Hematopoietic multipotent progenitor cell treated with erythropoietin and hydrocortisone succinate and interleukin-3 and kit ligand, for 6 days (in vitro differentiated cells): ENCODE measurements around the gene HOOK2.

Source experiments
- DNase-seq: peaks from one replicate; pipeline ENCODE4 v3.0.0-alpha.2; 2015

The HOOK2 gene

DNA sequence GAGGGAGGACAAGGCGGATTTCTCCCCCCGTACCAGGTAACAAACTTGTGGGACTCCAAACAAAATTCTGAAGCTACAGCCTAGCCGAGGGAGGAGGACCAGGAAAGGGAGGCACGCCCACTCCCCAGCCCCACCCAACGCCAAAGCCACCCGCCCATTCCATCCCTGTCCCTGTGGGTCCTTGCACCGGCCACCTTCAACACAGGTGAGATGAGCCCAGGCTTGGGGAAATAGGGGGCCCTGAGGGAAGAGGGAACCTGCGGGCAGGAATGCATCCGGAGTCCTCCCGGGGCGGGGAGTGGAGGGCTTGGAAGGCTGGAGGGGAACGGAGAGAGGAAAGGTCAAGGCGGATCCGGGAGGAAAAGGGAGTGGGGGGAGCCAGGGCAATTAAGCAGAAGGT, 23.7 kb downstream of the HOOK2 start, which contains the start of gene BEST2:
BEST2 (plus strand) TSS at position 157 of the 400 bp plus-strand sequence. CDS start 802 bp downstream, outside the sequence.
- DNase-seq = no peak

DNA sequence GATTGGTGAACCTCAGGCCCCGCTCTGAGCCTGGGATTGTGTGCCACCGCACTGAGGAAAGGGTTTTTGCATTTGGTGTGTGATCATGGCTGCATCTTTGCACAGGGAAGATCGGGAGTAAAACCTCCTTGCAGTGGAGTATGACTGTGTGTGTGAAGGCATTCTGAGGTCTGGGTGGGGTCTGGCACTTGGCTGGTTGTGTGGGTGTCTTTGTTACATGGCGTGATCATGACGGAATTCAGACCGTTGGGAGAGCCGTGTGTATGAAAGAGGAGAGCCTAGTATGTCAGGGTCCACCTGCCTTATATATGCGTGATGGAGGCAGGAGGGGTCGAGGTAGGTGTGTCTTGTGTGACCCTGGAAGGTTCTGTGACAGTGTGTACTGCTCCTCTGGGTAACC, 24.5 kb downstream of the HOOK2 start:
- no peak for DNase-seq

- no peak for DNase-seq
Observed at GRCh38 chr19:12749938-12750521, 25.3 kb downstream of the HOOK2 start.

- DNase-seq = no peak
Observed at GRCh38 chr19:12748489-12748888, 26.9 kb downstream of the HOOK2 start.

GRCh38 chr19:12745166-12745897, 30.0 kb downstream of the HOOK2 start:
- DNase-seq = no peak

DNA sequence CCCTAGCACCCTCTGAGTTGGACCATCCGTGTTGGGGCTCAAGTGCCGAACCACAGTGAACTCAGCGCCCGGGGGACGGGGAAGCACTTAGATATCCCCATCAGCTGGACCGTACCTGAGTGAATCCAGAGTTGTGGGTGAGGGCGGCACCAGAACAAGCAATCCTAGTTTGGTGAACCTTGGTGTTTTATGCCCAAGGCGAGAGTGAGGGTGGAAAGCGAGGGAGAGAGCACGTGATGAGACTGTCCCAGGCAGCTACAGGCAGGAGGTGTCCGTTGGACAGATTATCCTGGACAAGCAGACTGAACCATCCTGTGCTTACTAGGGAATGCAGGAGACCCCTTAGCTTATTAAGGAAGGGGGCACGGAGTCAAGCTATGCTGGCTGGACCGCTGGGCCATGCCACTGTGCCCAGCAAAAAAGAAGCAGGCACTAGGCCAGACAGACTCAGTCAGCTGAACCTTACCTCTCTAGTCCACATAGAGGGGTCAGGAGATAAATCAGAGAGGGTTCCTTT, 37.5 kb downstream of the HOOK2 start:
- peak; percentile 29 for DNase-seq

DNA sequence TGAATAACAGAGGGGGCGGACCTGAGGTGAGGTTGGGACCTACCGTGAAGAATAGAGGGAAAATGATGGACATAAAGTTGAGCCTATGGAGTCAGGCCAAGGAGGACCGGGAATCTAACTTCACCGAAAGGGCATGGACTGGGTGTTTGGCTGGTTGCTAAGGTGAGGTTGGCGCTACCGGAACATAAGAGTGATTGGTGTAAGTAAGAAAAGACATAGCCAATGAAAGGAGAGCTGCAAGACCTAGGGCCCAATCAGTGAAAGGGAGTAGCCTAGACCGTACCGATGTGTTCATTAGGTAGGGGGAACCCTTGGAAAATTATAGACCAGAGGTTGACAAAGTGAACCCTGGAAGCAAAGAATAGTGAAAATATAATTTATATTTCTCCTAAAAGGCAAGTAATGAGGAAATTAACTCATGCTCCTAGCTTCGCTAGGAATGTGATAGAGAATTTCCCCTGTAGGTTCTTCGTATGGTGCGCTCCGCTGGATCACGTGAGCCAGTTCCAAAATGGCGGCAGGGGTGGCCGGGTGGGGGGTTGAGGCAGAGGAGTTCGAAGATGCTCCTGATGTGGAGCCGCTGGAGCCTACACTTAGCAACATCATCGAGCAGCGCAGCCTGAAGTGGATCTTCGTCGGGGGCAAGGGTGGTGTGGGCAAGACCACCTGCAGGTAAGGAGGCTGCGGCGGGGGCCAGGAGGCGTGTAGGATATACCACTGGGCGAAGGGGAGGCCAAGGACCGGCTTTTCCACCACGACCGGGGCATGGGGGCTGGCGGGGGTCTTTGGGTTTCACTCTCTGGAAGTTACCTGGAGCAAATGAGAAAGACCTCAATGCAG, 38.1 kb downstream of the HOOK2 start, which contains the start of gene GET3:
GET3 (plus strand) TSS at position 503 of the 840 bp plus-strand sequence; CDS start at position 512, 9 bp downstream.
- peak; percentile 99 for DNase-seq

DNA sequence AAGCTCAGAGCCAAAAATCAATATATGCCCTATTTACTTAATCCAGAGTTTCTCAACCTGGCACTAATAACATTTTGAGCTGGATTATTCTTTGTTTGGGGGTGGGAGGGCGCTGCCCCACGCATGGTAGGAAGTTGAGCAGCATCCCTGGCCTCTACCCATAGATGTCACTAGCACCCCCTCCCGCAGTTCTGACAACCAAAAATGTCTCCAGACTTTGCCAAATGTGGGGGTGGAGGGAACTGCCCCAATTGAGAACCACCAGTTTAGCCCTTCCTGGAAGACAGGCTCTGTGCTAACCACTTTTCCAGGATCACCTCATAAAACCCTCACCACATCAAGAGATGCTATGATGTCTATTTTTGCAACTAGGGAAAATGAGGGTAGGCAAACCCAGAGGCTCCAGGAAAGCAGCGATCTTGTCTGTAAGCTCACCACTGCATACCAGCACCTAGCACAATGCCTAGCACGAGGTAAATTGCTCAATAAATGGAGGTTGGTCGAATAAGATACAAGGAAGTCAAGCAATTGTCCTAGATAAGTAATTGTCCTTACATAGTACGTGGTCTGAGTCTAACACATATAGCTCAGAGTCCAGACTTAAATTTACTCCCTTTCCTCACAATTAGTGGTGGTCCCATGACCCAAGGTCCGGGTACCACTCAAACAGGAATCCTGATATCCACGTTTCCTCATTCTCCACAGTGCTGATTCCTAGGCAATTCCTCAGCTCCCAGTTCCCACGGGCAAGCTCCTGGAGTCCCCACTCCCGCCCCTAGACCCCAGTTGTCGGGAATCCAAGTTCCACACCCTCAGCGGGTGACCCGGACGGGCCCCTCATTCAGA, 41.8 kb downstream of the HOOK2 start:
- peak; percentile 91 for DNase-seq

- DNase-seq = no peak
Observed at GRCh38 chr19:12731337-12731736, 44.0 kb downstream of the HOOK2 start.

DNA sequence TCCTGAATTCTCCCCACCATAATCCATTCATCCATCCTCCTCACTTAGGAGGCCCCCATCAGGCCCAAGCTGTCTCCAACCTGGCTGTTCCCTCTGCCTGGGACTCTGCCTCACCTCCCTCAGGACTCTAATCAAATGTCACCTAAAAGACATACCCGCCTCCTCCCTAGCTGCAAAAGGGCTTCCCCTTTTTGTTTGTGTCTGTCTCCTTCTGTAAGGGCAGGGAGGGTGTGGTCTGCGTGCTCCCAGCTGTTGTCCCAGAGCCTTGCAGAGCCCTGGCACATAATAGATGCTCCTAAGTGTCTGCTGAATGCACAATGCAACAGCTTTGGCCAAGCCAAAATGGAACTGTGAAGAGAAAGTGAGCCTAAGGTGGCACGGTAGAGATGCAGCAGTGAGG, 45.3 kb downstream of the HOOK2 start:
- DNase-seq = no peak

GRCh38 chr19:12727745-12728433, 47.5 kb downstream of the HOOK2 start:
- DNase-seq = no peak

- no peak for DNase-seq
Observed at GRCh38 chr19:12726988-12727316, 48.4 kb downstream of the HOOK2 start.

- DNase-seq = peak; percentile 24
Observed at GRCh38 chr19:12725612-12726011, 49.7 kb downstream of the HOOK2 start.

DNA sequence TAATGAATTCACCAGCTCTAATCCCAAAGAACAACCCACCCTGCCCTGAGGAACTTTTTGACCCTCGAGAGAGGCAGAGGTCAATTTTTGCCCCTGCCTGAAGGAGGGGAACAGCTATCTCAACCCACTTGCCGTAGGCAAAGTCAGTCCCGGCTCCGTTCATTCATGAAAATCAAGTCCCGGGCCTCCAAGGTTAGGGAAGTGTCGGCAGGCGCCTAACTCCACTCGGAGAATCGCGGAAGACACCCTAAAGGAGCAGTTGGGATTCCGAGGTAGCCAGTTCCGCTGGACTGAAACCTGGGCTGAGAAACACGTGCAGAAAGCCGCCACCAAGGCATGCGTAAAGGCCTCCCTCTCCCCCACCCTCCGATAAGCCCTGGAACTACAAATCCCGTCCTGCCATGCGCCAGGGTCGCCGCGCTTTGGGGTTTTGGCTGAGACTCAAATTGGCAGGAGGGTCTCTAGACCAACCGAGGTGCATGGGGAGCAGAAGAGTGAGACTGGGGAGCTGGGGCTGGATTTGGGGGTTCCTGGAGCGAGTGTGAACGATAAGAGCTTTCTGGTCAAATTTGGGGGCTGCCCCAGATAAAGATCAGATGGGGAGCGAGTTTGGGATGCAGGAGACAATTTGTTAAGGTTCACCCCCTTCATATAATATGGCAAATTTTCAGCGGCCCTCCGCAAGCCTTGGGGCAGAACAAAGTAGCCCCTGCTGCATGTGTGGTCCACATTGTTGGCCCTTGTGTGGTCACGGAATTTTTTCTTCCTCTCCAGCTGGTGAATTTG, 51.5 kb downstream of the HOOK2 start, which contains the start of gene TNPO2:
TNPO2 (minus strand) TSS at position 292 of the 786 bp plus-strand sequence. CDS start 2,955 bp downstream, outside the sequence.
- DNase-seq = peak; percentile 91

GRCh38 chr19:12723381-12723640, 52.0 kb downstream of the HOOK2 start:
- peak; percentile 51 for DNase-seq

GRCh38 chr19:12722566-12723380, 52.6 kb downstream of the HOOK2 start:
- DNase-seq = peak; percentile 100

GRCh38 chr19:12721656-12722565, 53.4 kb downstream of the HOOK2 start:
- DNase-seq = peak; percentile 88

- DNase-seq = peak; percentile 58
Observed at GRCh38 chr19:12720851-12721655, 54.3 kb downstream of the HOOK2 start.
